ENCODE results near the gene TBC1D9.

TBC1D9 gene

GRCh38 chr4:140688711-140689598 lies 67.2 kb downstream of the TBC1D9 start:
- DNase-seq, result no peak

GRCh38 chr4:140686796-140687195 lies 69.4 kb downstream of the TBC1D9 start:
- no peak for DNase-seq

- DNase-seq, result no peak
Observed at GRCh38 chr4:140684314-140684713, 71.9 kb downstream of the TBC1D9 start.

- DNase-seq, result no peak
Observed at GRCh38 chr4:140681201-140681600, 75.0 kb downstream of the TBC1D9 start.

- DNase-seq, result no peak
Observed at GRCh38 chr4:140680686-140681085, 75.5 kb downstream of the TBC1D9 start.

- no peak for DNase-seq
Observed at GRCh38 chr4:140679576-140679975, 76.6 kb downstream of the TBC1D9 start.

- no peak for DNase-seq
Observed at GRCh38 chr4:140675599-140676231, 80.5 kb downstream of the TBC1D9 start.

GRCh38 chr4:140673729-140674128 lies 82.5 kb downstream of the TBC1D9 start:
- DNase-seq, result no peak

GRCh38 chr4:140672416-140672815 lies 83.8 kb downstream of the TBC1D9 start:
- no peak for DNase-seq

- DNase-seq, result no peak
Observed at GRCh38 chr4:140668111-140668510, 88.1 kb downstream of the TBC1D9 start.

- DNase-seq, result no peak
Observed at GRCh38 chr4:140666889-140667614, 89.1 kb downstream of the TBC1D9 start.

GRCh38 chr4:140662082-140662869 lies 93.9 kb downstream of the TBC1D9 start:
- DNase-seq, result no peak

GRCh38 chr4:140661550-140661949 lies 94.6 kb downstream of the TBC1D9 start:
- DNase-seq, result no peak

GRCh38 chr4:140659943-140660700 lies 96.1 kb downstream of the TBC1D9 start:
- no peak for DNase-seq

GRCh38 chr4:140654495-140654814 lies 101.7 kb downstream of the TBC1D9 start:
- DNase-seq, result no peak

GRCh38 chr4:140653718-140654494 lies 102.3 kb downstream of the TBC1D9 start:
- no peak for DNase-seq

- DNase-seq, result no peak
Observed at GRCh38 chr4:140652601-140653000, 103.6 kb downstream of the TBC1D9 start.

- no peak for DNase-seq
Observed at GRCh38 chr4:140648716-140649308, 107.4 kb downstream of the TBC1D9 start.

GRCh38 chr4:140645614-140646412 lies 110.4 kb downstream of the TBC1D9 start:
- no peak for DNase-seq

GRCh38 chr4:140645196-140645595 lies 111.0 kb downstream of the TBC1D9 start:
- no peak for DNase-seq
